RCC 7860 (cell line): ENCODE results near the gene SLC26A3.

Experiments used
- DNase-seq: peaks from one replicate; pipeline ENCODE4 v3.0.0-alpha.2; 2015; ENCODE audit warnings: low spot score
- FAIRE-seq: peaks from 2 replicates; lab custom pipeline; 2012; peaks lifted over from hg19 to GRCh38; lab: Jason Lieb, UNC

Gene SLC26A3

DNA sequence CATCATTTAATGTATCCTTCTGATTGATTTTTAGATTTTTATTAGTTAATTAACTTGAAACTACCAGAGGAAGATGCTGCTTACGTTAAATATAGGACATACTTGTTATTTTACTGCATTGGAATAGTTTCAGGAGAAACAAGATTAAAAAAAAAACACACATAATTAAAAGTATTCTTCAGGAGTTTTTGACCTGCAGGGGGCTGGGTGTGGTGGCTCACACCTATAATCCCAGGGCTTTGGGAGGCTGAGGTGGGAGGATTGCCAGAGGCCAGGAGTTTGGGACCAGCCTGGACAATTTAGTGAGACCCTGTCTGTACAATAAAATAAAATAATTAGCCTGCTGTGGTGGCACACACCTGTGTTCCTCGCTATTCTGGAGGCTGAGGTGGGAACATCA lies 48.4 kb downstream of the SLC26A3 start:
- FAIRE-seq (no peak), DNase-seq (no peak)

DNA sequence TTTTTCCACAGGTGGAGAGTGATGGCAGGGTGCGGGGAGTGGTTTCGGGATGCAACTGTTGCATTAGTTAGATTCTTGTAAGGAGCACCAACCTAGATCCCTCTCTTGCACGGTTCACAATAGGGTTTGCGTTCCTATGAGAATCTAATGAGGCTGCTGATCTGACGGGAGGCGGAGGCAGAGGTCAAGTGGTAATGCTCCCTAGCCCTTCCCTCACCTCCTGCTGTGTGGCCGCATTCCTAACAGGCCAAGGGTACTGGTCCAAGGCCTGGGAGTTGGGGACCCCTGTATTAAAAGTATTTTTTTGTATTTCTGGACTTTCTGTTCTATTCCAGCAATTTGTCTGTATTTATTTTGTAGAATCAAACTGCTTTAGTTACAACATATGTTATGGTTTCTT lies 51.9 kb downstream of the SLC26A3 start:
- FAIRE-seq (no peak), DNase-seq (no peak)

DNA sequence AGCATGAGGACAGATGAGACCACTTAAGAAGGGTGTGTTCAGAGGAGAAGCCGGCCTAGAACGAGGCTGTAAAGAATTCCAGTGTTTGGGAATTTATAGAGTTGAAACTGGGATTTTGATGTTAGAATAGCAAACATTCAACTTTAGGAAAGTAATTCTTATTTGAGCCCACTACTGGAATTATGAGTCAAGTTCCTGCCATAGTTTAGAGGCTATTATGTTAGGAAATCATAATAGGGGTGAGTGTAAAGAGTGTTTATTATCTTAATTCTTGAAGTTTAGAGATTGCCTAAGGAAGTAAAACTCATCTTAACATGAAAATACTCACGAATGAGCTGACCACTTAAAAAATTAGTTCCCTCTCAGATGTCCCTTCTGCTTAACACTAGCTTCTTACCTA lies 57.0 kb downstream of the SLC26A3 start:
- DNase-seq = no peak
- no peak for FAIRE-seq

GRCh38 chr7:107744345-107744750 lies 58.7 kb downstream of the SLC26A3 start:
- DNase-seq = no peak
- no peak for FAIRE-seq

GRCh38 chr7:107743567-107744344 lies 59.3 kb downstream of the SLC26A3 start, which contains the start of gene CBLL1:
CBLL1 (plus strand) TSS chr7:107744142; CDS start chr7:107744164, 22 bp downstream.
- peak; percentile 52 for FAIRE-seq

GRCh38 chr7:107742678-107743566 lies 60.1 kb downstream of the SLC26A3 start:
- FAIRE-seq = no peak
- no peak for DNase-seq

More at GRCh38 chr7:107743567-107744344, 59.3 kb downstream of the SLC26A3 start, which contains the start of gene CBLL1:
- peak; percentile 94 for DNase-seq

DNA sequence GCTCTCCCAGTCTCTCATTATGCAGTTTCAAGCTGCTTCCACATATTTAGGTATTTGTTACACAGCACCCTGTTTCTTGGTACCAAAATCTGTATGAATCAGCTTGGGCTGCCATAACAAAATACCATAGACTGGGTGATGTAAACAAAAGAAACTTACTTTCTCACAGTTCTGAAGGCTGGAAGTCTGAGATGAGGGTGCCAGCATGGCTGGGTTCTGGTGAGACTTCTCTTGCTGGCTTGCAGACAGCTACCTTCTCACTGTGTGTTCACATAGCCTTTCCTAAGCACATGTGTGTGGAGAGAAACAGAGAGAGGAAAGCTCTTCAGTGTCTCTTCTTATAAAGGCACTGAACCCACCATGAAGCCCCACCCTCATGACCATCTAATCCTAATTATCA lies 74.7 kb downstream of the SLC26A3 start:
- FAIRE-seq = no peak
- DNase-seq = no peak

- no peak for FAIRE-seq
- DNase-seq = no peak
These were observed 76.5 kb downstream of the SLC26A3 start for GRCh38 chr7:107726356-107727130.

- FAIRE-seq (peak; percentile 92), DNase-seq (peak; percentile 52)
These were observed 77.8 kb downstream of the SLC26A3 start for GRCh38 chr7:107725138-107725740.

DNA sequence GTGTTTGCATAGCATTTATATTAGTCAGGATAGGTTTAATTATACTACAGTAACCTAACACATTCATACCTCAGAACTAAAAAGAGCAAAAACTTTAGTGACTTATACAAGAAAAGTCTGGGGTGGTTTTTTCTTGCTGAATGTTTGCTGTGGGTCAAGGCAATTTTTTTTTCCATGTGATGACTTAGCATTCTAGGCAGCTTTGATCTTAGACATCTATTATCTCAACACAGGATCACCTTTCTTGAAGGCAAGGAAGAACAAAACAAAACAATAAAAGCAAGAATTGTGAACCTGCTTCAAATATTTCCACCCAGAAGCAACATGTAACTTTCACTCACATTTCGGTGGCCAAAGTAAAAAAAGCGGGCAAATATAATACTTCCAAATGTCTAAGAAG lies 79.8 kb downstream of the SLC26A3 start:
- no peak for FAIRE-seq
- no peak for DNase-seq

DNA sequence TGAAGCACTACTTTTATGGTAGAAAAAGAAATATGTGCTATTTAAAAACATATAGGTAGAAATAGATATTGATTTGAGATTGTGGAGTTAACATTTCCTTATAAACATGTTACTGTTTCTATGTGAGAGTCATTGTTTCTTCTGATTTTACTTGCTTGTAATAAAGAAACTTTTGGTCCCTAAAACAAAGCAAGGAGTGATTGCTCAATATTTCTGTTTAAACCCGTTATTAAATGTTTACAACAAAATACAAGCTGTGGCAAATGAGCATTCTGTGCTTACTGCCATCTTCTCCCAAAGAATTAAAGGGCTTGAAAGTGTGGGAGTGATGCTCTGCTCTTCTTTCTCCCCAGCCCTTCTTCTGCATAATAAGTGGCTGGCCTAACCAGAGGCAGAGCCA lies 81.7 kb downstream of the SLC26A3 start:
- FAIRE-seq = no peak
- DNase-seq = no peak

GRCh38 chr7:107718456-107719193 lies 84.4 kb downstream of the SLC26A3 start:
- DNase-seq (no peak), FAIRE-seq (no peak)

DNA sequence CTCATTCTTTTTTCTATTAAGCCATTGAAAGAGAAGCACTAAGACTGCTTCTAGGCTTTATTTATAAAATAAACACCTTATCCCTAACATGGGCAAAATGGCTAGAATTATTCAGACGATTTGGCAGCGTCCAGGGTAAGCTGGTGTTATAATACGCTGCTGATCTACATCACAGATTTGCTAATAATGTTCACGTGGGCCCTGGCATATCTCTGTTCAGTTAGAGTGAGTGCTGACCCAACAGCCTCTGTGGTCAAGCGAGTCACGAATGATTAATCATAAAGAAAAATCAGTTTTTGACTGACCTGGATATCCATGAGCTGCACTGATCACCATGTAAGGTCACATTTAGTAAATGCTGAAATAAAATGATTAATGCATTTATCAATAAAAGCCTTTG lies 87.5 kb downstream of the SLC26A3 start:
- FAIRE-seq (peak; percentile 88), DNase-seq (peak; percentile 54)
